Endodermal cell (in vitro differentiated cells): ENCODE measurements around the gene TATDN3. TPM values are rescaled to one million over a fixed set of nuclear protein-coding genes. Genes with fewer than 3 reads are reported as not detected.

ENCODE experiments used
- DNase-seq: peaks from one replicate; pipeline ENCODE4 v3.0.0-alpha.2; 2017
- H3K27ac ChIP-seq: 2 replicates; pipeline ENCODE4 v1.5.1; 2013; ENCODE audit warnings: mild to moderate bottlenecking, low read depth, low read length, moderate library complexity
- H3K27me3 ChIP-seq: 2 replicates; pipeline ENCODE4 v1.6.1; 2013; ENCODE audit warnings: mild to moderate bottlenecking, low read length, moderate library complexity; ENCODE audit not compliant: insufficient read depth, control insufficient read depth, poor library complexity, severe bottlenecking
- H3K36me3 ChIP-seq: 2 replicates; pipeline ENCODE4 v1.7.0; 2013; ENCODE audit warnings: mild to moderate bottlenecking, low read length, moderate library complexity; ENCODE audit not compliant: control insufficient read depth, insufficient read depth
- H3K4me1 ChIP-seq: one replicate; pipeline ENCODE4 v1.7.0; 2013; ENCODE audit warnings: low read length; ENCODE audit not compliant: control insufficient read depth, insufficient read depth
- H3K4me3 ChIP-seq: 2 replicates; pipeline ENCODE4 v1.5.1; 2013; ENCODE audit warnings: mild to moderate bottlenecking, low read length, moderate library complexity
- H3K9ac ChIP-seq: 2 replicates; pipeline ENCODE4 v1.6.1; 2013; ENCODE audit warnings: mild to moderate bottlenecking, low read length, moderate library complexity; ENCODE audit not compliant: poor library complexity, severe bottlenecking; ENCODE audit errors: extremely low read depth
- H3K9me3 ChIP-seq: 2 replicates; pipeline ENCODE4 v1.6.1; 2013; ENCODE audit warnings: mild to moderate bottlenecking, low read length, moderate library complexity; ENCODE audit not compliant: control insufficient read depth
- H3K27ac Mint-ChIP-seq: 2 replicates; pipeline ENCODE4 v1.8.0; 2020; ENCODE audit warnings: mixed read lengths
- H3K27me3 Mint-ChIP-seq: 2 replicates; pipeline ENCODE4 v1.8.0; 2021; ENCODE audit warnings: mild to moderate bottlenecking, mixed read lengths; ENCODE audit not compliant: insufficient read depth
- H3K36me3 Mint-ChIP-seq: 2 replicates; pipeline ENCODE4 v1.8.0; 2020; ENCODE audit warnings: low read depth, mixed read lengths
- H3K4me1 Mint-ChIP-seq: 2 replicates; pipeline ENCODE4 v1.8.0; 2020; ENCODE audit warnings: mixed read lengths
- H3K4me3 Mint-ChIP-seq: 2 replicates; pipeline ENCODE4 v1.8.0; 2020; ENCODE audit warnings: mild to moderate bottlenecking, moderate library complexity, mixed read lengths
- H3K9me3 Mint-ChIP-seq: 2 replicates; pipeline ENCODE4 v1.8.0; 2020; ENCODE audit warnings: mild to moderate bottlenecking, mixed read lengths
- CTCF ChIP-seq: fragments of 200-600 bp; sonication (generic); conservative IDR thresholded peaks from 2 replicates; pipeline ENCODE4 v1.5.0; 2021; ENCODE audit warnings: antibody characterized with exemption, mild to moderate bottlenecking
- WGBS, 2 experiments: methylation state at CpG; one replicate each; pipeline versions ENCODE4 v1.1.5 to v1.1.7; 2013; ENCODE audit warnings: missing lambda C conversion rate in 2 of 2, mixed read lengths in 1 of 2; ENCODE audit not compliant: insufficient coverage in 1 of 2, insufficient read length in 1 of 2; 5-methylcytosine and 5-hydroxymethylcytosine counted together
- total RNA-seq, 2 donors: library from RNA; stranded (reverse); fragmentation: NEBNext Ultra II Directional in 1 of 2; extraction: Animal tissue kit (Norgen Biotek cat#: 25700) in 1 of 2; gene quantifications; 2 replicates in 1 of 2; 3 replicates in 1 of 2; pipeline ENCODE4 v1.2.1, GENCODE V29; 2021

Gene TATDN3
- total RNA-seq, 2 donors from 2014 or later: 14.9 to 26.3 TPM

GRCh38 chr1:212745303-212745702 lies 46.4 kb upstream of the TATDN3 start:
- Mint-ChIP-seq H3K27me3 (no peaks in the 10 kb centered on the region), H3K27ac (no peak overlapping the region), H3K9me3 (peaks cover 10% of the 10 kb centered on the region), H3K36me3 (peaks cover 25% of the 10 kb centered on the region), H3K4me3 (no peak overlapping the region), H3K4me1 (peaks cover 14% of the 10 kb centered on the region)
- peaks cover 15% of the 10 kb centered on the region for H3K36me3 ChIP-seq
- no peak overlapping the region for H3K9ac ChIP-seq
- peaks cover 23% of the 10 kb centered on the region for H3K9me3 ChIP-seq
- peaks cover 8% of the 10 kb centered on the region for H3K4me1 ChIP-seq
- no peak for TF ChIP-seq CTCF
- H3K27ac ChIP-seq: no peak overlapping the region
- no peak for DNase-seq
- H3K27me3 ChIP-seq: no peaks in the 10 kb centered on the region
- no peak overlapping the region for H3K4me3 ChIP-seq

- H3K9ac ChIP-seq: no peak overlapping the region
- Mint-ChIP-seq H3K4me1 (peaks cover 14% of the 10 kb centered on the region), H3K4me3 (no peak overlapping the region), H3K36me3 (peaks cover 16% of the 10 kb centered on the region), H3K27me3 (no peaks in the 10 kb centered on the region), H3K9me3 (peaks cover 7% of the 10 kb centered on the region), H3K27ac (no peak overlapping the region)
- DNase-seq: no peak
- H3K4me3 ChIP-seq: no peak overlapping the region
- peaks cover 8% of the 10 kb centered on the region for H3K4me1 ChIP-seq
- TF ChIP-seq CTCF: no peak
- WGBS, 2 experiments: 94% methylated on average over 3 of the region's 3 CpGs; no CpG with 5 or more reads in 1 of the 2 experiments
- H3K36me3 ChIP-seq: peaks cover 8% of the 10 kb centered on the region
- no peaks in the 10 kb centered on the region for H3K27me3 ChIP-seq
- peaks cover 16% of the 10 kb centered on the region for H3K9me3 ChIP-seq
- H3K27ac ChIP-seq: no peak overlapping the region
Measured at GRCh38 chr1:212746546-212746945, 45.1 kb upstream of the TATDN3 start.

GRCh38 chr1:212749821-212750535 lies 41.7 kb upstream of the TATDN3 start:
- H3K9me3 Mint-ChIP-seq: peaks cover 3% of the 10 kb centered on the region
- Histone ChIP-seq H3K9me3 (peaks cover 10% of the 10 kb centered on the region), H3K4me3 (no peak overlapping the region), H3K27me3 (no peaks in the 10 kb centered on the region), H3K9ac (no peak overlapping the region), H3K36me3 (peaks cover 6% of the 10 kb centered on the region), H3K27ac (no peak overlapping the region), H3K4me1 (no peaks in the 10 kb centered on the region)
- DNase-seq: peak; percentile 66
- no peaks in the 10 kb centered on the region for H3K27me3 Mint-ChIP-seq
- H3K4me1 Mint-ChIP-seq: peaks cover 15% of the 10 kb centered on the region
- peaks cover 14% of the 10 kb centered on the region for H3K36me3 Mint-ChIP-seq
- peak; percentile 85 for TF ChIP-seq CTCF
- WGBS, 2 experiments: 64 to 68% methylated on average over 4 of the region's 4 CpGs
- H3K4me3 Mint-ChIP-seq: no peak overlapping the region
- peak overlapping the region; percentile 74 for H3K27ac Mint-ChIP-seq
